ENCODE results near the gene BEND2. TPM values are rescaled to one million over a fixed set of nuclear protein-coding genes. Genes with fewer than 3 reads are reported as not detected.

The BEND2 gene
- total RNA-seq, 1 donor from 2014 or later, result not detected

DNA sequence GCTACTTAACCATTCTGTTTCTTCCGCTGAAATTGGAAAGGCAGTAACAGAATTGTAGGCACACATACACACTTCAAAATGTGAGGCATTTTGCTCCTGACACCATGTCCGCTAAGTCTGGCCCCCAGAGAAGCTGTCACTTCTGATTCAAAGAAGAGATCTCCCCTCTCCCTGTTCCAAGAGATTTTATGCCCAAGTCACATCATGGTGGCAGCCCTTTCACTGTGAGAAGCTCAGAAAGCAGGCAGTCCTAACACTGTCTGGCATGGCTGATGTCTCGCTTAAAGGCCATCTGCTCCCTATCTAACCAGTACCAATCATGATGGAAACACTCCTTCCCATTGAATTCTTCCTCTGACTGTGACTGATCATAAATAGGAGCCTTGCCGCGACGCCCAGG, 83.9 kb downstream of the BEND2 start:
- H3K9me3 ChIP-seq, result no peaks in the 10 kb centered on the region
- no peak overlapping the region for H3K4me3 ChIP-seq
- DNase-seq (ENCODE audit: low spot score in 2 of 2), result no peak
- no peaks in the 10 kb centered on the region for H3K4me1 ChIP-seq
- no peaks in the 10 kb centered on the region for H3K27me3 ChIP-seq
- intact Hi-C loops (cut with DNase I), result no loop called here
- no peak overlapping the region for H3K27ac ChIP-seq
- no peaks in the 10 kb centered on the region for H3K36me3 ChIP-seq
- TF ChIP-seq, protein P1, sequence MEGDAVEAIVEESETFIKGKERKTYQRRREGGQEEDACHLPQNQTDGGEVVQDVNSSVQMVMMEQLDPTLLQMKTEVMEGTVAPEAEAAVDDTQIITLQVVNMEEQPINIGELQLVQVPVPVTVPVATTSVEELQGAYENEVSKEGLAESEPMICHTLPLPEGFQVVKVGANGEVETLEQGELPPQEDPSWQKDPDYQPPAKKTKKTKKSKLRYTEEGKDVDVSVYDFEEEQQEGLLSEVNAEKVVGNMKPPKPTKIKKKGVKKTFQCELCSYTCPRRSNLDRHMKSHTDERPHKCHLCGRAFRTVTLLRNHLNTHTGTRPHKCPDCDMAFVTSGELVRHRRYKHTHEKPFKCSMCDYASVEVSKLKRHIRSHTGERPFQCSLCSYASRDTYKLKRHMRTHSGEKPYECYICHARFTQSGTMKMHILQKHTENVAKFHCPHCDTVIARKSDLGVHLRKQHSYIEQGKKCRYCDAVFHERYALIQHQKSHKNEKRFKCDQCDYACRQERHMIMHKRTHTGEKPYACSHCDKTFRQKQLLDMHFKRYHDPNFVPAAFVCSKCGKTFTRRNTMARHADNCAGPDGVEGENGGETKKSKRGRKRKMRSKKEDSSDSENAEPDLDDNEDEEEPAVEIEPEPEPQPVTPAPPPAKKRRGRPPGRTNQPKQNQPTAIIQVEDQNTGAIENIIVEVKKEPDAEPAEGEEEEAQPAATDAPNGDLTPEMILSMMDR (IDR thresholded peaks at IDR 0.05), result no peak

DNA sequence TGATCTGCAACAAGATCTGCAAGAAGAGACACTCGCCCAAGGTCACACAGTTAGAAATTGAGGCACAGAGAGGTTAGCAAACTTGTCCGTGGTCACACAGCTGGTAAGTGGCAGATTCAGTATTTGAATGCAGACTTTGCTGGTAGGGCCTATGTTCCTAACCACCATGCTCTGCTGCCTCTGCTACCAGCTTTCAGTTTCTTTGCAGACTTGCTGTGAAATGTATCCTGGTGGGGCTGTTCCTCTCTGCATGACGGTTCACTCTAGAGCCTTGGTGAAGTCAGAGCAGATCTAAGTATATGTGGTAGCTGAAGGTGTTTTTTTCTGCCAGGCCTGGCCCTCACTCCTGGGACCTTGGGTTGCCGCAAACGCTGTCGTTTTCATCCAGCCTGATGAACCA, 87.1 kb downstream of the BEND2 start:
- no peak overlapping the region for H3K4me3 ChIP-seq
- TF ChIP-seq, protein P1 (IDR thresholded peaks at IDR 0.05), result no peak
- H3K36me3 ChIP-seq, result no peaks in the 10 kb centered on the region
- no peak overlapping the region for H3K27ac ChIP-seq
- DNase-seq (ENCODE audit: low spot score in 2 of 2), result no peak
- intact Hi-C loops (cut with DNase I), result no loop called here
- H3K4me1 ChIP-seq, result no peaks in the 10 kb centered on the region
- no peaks in the 10 kb centered on the region for H3K9me3 ChIP-seq
- H3K27me3 ChIP-seq, result no peaks in the 10 kb centered on the region

DNA sequence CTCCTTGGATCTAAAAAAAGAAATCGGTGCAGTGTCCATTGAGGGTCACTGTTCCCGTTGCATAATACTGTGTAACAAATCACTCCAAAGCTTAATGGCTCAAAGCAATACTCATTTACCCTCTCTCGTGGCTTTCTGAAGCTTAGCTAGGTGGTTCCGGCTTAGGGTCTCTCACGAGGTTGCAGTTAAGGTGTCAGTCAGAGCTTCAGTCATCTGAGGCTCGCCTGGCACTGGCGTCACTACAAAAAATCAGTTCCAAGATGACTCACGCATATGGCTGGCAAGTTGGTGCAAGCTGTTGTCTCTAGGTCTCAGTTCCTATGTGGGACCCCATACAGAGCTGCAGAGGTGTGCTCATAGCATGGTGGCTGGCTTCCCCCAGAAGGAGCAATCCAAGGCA, 91.0 kb downstream of the BEND2 start:
- Histone ChIP-seq H3K27me3 (no peaks in the 10 kb centered on the region), H3K4me1 (no peaks in the 10 kb centered on the region), H3K4me3 (no peak overlapping the region), H3K9me3 (no peaks in the 10 kb centered on the region), H3K27ac (no peak overlapping the region), H3K36me3 (no peaks in the 10 kb centered on the region)
- DNase-seq (ENCODE audit: low spot score in 2 of 2), result no peak
- intact Hi-C loops (cut with DNase I), result no loop called here
- TF ChIP-seq, protein P1 (IDR thresholded peaks at IDR 0.05), result no peak

DNA sequence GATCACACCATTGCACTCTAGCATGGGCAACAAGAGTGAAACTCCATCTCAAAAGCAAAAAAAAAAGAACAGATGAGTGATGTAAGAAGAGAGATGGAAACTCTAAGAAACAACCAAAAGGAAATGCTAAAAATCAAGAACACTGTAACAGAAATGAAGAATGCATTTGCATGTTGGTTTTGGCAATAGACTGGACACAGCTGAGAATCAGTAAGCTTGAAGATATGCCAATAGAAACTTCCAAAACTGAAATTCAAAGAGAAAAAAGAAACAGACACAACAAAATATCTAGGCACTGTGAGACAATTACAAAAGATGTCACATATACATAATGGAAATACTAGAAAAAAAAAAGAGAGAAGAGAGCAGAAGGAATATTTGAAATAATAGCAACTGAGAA, 93.7 kb downstream of the BEND2 start:
- Histone ChIP-seq H3K36me3 (no peaks in the 10 kb centered on the region), H3K4me3 (no peak overlapping the region), H3K9me3 (no peaks in the 10 kb centered on the region), H3K27me3 (no peaks in the 10 kb centered on the region), H3K4me1 (no peaks in the 10 kb centered on the region), H3K27ac (no peak overlapping the region)
- intact Hi-C loops (cut with DNase I), result no loop called here
- TF ChIP-seq, protein P1 (IDR thresholded peaks at IDR 0.05), result no peak
- DNase-seq (ENCODE audit: low spot score in 2 of 2), result no peak

DNA sequence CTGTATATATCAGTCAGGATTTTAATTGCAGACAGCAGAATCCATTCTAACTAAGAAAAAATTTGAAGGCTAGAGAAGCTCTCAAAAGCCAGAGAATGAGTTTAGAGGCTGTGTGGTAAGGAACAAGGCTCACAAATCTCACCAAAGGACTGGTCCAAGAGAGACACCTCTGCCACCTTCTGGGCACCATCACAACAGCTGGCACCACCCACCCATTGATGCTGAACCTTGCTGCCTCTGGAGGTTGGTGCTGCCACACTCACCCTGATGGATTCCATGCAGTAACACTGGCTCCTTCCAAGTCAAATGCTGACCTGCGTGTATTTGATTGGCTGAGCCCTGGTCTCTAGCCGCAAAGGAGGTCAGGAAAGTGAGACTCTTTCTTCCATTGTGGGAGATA, 100.8 kb downstream of the BEND2 start:
- Histone ChIP-seq H3K36me3 (no peaks in the 10 kb centered on the region), H3K27ac (no peak overlapping the region), H3K9me3 (no peaks in the 10 kb centered on the region), H3K27me3 (no peaks in the 10 kb centered on the region), H3K4me3 (no peak overlapping the region), H3K4me1 (no peaks in the 10 kb centered on the region)
- intact Hi-C loops (cut with DNase I), result no loop called here
- DNase-seq (ENCODE audit: low spot score in 2 of 2), result no peak
- TF ChIP-seq, protein P1 (IDR thresholded peaks at IDR 0.05), result no peak

Other genes with a start within 250 kb of the BEND2 start
- 0.64 TPM for gene SCML2, start 133.8 kb upstream of the BEND2 start, total RNA-seq
- gene CDKL5, start 204.7 kb upstream of the BEND2 start, total RNA-seq, result 18.6 TPM